ENCODE results near the gene ZNF507.

Gene ZNF507

DNA sequence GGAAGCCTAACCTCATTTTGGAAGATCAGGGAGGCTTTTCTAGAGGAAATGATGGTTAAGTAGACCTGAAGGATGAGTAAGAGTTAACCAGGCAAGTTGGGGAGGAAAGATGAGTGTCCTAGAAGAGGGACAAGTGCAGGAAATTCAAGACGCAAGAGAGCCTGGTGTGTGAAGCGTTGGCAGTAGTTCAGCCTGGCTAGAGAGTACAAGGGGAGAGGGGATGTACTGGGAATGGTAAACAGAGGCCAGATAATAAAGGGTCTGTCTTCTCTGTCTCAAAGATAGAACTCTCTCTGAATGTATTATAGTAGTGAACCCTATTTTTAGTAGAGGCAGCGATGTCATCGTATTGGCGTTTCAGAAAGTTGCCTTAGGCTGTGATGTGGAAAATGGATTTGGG, 69.8 kb downstream of the ZNF507 start:
- no peaks in the 10 kb centered on the region for H3K9me3 ChIP-seq (ENCODE audit: insufficient read depth, low read length, severe bottlenecking)
- peaks cover 3% of the 10 kb centered on the region; the same call in 1 of the 2 replicates for H3K79me2 ChIP-seq (ENCODE audit: insufficient read depth, low read length)
- no peak overlapping the region for H3K27ac ChIP-seq (ENCODE audit: low read length)
- ATAC-seq (ENCODE audit: insufficient read depth, low read depth) (no peak), DNase-seq (no peak)
- no peak overlapping the region for H3K9ac ChIP-seq (ENCODE audit: low read depth, low read length)
- no peaks in the 10 kb centered on the region for H3K27me3 ChIP-seq (ENCODE audit: insufficient read depth, low read length, poor library complexity)
- H4K20me1 ChIP-seq (ENCODE audit: insufficient read depth, low read length): no peaks in the 10 kb centered on the region
- peaks cover 62% of the 10 kb centered on the region for H3K36me3 ChIP-seq (ENCODE audit: insufficient read depth, low read length)
- no peaks in the 10 kb centered on the region for H3K4me1 ChIP-seq (ENCODE audit: insufficient read depth, low read length)
- H3K4me3 ChIP-seq (ENCODE audit: low read depth in 1 of 2, low read length in 2 of 2): no peak overlapping the region
- TF ChIP-seq EZH2 (IDR thresholded peaks at IDR 0.05; ENCODE audit: borderline replicate concordance, low read depth, low read length, severe bottlenecking) (no peak), CTCF (IDR thresholded peaks at IDR 0.05; ENCODE audit: borderline replicate concordance, extremely low read depth, low read length, poor library complexity, severe bottlenecking) (no peak)
- no peak overlapping the region for H2AFZ ChIP-seq (ENCODE audit: low read depth, low read length)
- H3K4me2 ChIP-seq (ENCODE audit: insufficient read depth, low read length): no peak overlapping the region

DNA sequence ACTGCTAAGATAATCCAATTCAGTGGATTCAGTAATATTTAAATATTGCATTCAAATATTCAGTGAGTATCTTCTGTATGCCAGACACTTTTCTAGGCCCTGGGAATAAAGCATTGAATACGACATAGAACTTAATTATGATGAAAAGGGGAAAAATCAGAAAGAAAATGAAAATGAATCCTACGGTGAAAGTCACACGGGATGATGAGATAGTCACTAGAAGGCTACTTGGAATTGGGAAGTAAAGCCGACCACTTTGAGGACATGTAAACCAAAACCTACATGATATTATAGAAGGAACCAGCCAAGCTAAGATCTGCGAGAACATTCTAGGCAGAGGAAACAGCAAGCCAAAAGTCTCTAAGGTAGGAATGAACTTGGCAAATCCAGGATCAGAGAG, 70.3 kb downstream of the ZNF507 start:
- H3K27ac ChIP-seq (ENCODE audit: low read length): no peak overlapping the region
- no peaks in the 10 kb centered on the region for H3K9me3 ChIP-seq (ENCODE audit: insufficient read depth, low read length, severe bottlenecking)
- H3K4me3 ChIP-seq (ENCODE audit: low read depth in 1 of 2, low read length in 2 of 2): no peak overlapping the region
- peaks cover 58% of the 10 kb centered on the region for H3K36me3 ChIP-seq (ENCODE audit: insufficient read depth, low read length)
- peaks cover 3% of the 10 kb centered on the region; the same call in 1 of the 2 replicates for H3K79me2 ChIP-seq (ENCODE audit: insufficient read depth, low read length)
- no peak overlapping the region for H3K4me2 ChIP-seq (ENCODE audit: insufficient read depth, low read length)
- DNase-seq (no peak), ATAC-seq (ENCODE audit: insufficient read depth, low read depth) (no peak)
- H3K9ac ChIP-seq (ENCODE audit: low read depth, low read length): no peak overlapping the region
- TF ChIP-seq EZH2 (IDR thresholded peaks at IDR 0.05; ENCODE audit: borderline replicate concordance, low read depth, low read length, severe bottlenecking) (no peak), CTCF (IDR thresholded peaks at IDR 0.05; ENCODE audit: borderline replicate concordance, extremely low read depth, low read length, poor library complexity, severe bottlenecking) (no peak)
- no peak overlapping the region for H2AFZ ChIP-seq (ENCODE audit: low read depth, low read length)
- no peaks in the 10 kb centered on the region for H3K27me3 ChIP-seq (ENCODE audit: insufficient read depth, low read length, poor library complexity)
- H3K4me1 ChIP-seq (ENCODE audit: insufficient read depth, low read length): no peaks in the 10 kb centered on the region
- no peaks in the 10 kb centered on the region for H4K20me1 ChIP-seq (ENCODE audit: insufficient read depth, low read length)

- Histone ChIP-seq H3K4me1 (ENCODE audit: insufficient read depth, low read length) (no peaks in the 10 kb centered on the region), H2AFZ (ENCODE audit: low read depth, low read length) (no peak overlapping the region), H3K27me3 (ENCODE audit: insufficient read depth, low read length, poor library complexity) (no peaks in the 10 kb centered on the region), H3K4me3 (ENCODE audit: low read depth in 1 of 2, low read length in 2 of 2) (no peak overlapping the region), H3K79me2 (ENCODE audit: insufficient read depth, low read length) (peaks cover 3% of the 10 kb centered on the region; the same call in 1 of the 2 replicates), H4K20me1 (ENCODE audit: insufficient read depth, low read length) (no peaks in the 10 kb centered on the region), H3K27ac (ENCODE audit: low read length) (no peak overlapping the region), H3K36me3 (ENCODE audit: insufficient read depth, low read length) (peaks cover 55% of the 10 kb centered on the region), H3K9me3 (ENCODE audit: insufficient read depth, low read length, severe bottlenecking) (no peaks in the 10 kb centered on the region), H3K4me2 (ENCODE audit: insufficient read depth, low read length) (no peak overlapping the region), H3K9ac (ENCODE audit: low read depth, low read length) (no peak overlapping the region)
- ATAC-seq (ENCODE audit: insufficient read depth, low read depth): no peak
- no peak for TF ChIP-seq EZH2 (IDR thresholded peaks at IDR 0.05; ENCODE audit: borderline replicate concordance, low read depth, low read length, severe bottlenecking)
- TF ChIP-seq CTCF (IDR thresholded peaks at IDR 0.05; ENCODE audit: borderline replicate concordance, extremely low read depth, low read length, poor library complexity, severe bottlenecking): no peak
- DNase-seq: no peak
These were observed 71.5 kb downstream of the ZNF507 start for GRCh38 chr19:32416749-32417456.

Data from DND-41 (cell line).